MM.1S (cell line): Measurements from ENCODE around the gene DPP6.

Experiments used
- EZH2 ChIP-seq: fragments of 300-600 bp; sonication (generic); optimal IDR thresholded peaks from 2 replicates; pipeline ENCODE3; 2017; ENCODE audit warnings: low read depth, mild to moderate bottlenecking, antibody characterized with exemption, low read length, mixed read lengths
- EZH2phosphoT487 ChIP-seq: fragments of 300-600 bp; sonication (generic); IDR thresholded peaks from 2 replicates; pipeline ENCODE4 v1.6.1; 2018; ENCODE audit warnings: antibody characterized with exemption, low read length
- TF ChIP-seq, protein P1 (sequence below): fragments of 300-600 bp; sonication (generic); IDR thresholded peaks from 2 replicates; pipeline ENCODE4 v1.5.1; 2016; ENCODE audit warnings: antibody characterized with exemption, low read length, mixed read lengths

DNA sequence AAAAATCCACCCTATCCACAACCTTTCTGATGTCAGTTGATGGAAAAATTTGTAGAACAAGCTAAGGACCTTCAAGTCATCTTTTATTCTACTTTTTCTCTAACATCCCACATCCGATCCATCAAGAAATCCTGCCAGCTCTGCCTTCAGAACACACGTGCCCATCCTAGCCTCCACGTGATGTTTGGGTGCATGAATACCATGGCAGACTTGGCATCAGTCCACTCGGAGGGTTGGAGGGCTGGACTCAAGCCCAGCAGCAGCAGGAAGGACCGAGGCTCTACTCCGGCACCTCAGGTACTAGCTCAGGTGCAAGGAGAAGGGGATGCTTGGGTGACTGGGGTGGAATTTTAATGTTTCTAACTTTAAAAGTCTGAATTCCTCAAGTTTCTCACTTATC is 428.6 kb downstream of the DPP6 start:
- TF ChIP-seq EZH2 (no peak), EZH2phosphoT487 (no peak)
- TF ChIP-seq, protein P1, sequence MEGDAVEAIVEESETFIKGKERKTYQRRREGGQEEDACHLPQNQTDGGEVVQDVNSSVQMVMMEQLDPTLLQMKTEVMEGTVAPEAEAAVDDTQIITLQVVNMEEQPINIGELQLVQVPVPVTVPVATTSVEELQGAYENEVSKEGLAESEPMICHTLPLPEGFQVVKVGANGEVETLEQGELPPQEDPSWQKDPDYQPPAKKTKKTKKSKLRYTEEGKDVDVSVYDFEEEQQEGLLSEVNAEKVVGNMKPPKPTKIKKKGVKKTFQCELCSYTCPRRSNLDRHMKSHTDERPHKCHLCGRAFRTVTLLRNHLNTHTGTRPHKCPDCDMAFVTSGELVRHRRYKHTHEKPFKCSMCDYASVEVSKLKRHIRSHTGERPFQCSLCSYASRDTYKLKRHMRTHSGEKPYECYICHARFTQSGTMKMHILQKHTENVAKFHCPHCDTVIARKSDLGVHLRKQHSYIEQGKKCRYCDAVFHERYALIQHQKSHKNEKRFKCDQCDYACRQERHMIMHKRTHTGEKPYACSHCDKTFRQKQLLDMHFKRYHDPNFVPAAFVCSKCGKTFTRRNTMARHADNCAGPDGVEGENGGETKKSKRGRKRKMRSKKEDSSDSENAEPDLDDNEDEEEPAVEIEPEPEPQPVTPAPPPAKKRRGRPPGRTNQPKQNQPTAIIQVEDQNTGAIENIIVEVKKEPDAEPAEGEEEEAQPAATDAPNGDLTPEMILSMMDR = no peak
